B cell (primary cell): ENCODE data around the gene CFAP97D2. TPM values are rescaled to one million over a fixed set of nuclear protein-coding genes. Genes with fewer than 3 reads are reported as not detected.

Source experiments
- ATAC-seq: fragments of 200-7000 bp; cut with Tn5 transposase; one replicate; pipeline ENCODE4 v1.10.0; 2021; ENCODE audit warnings: low read depth, mild to moderate bottlenecking, moderate number of reproducible peaks, moderate library complexity
- CTCF ChIA-PET: fragments of 350-600 bp; sonication (Branson Sonifier 250); formaldehyde crosslinking; loops from one replicate; lab custom pipeline; 2021; ENCODE audit warnings: antibody characterized with exemption, inconsistent platforms; lab: Charles Lee
- POLR2A ChIA-PET: fragments of 350-600 bp; sonication (Branson Sonifier 250); formaldehyde crosslinking; loops from one replicate; lab custom pipeline; 2021; ENCODE audit warnings: antibody characterized with exemption; lab: Charles Lee
- DNase-seq: peaks from one replicate; pipeline ENCODE4 v3.0.0; 2013
- H2AFZ ChIP-seq: 2 replicates; pipeline ENCODE4 v1.6.1; 2012; ENCODE audit warnings: mild to moderate bottlenecking, low read depth, low read length; ENCODE audit not compliant: insufficient read depth, poor library complexity, severe bottlenecking
- H3K27ac ChIP-seq, 2 donors: 1 replicate in 1 of 2; 2 replicates in 1 of 2; pipeline ENCODE4 v1.5.1; 2012 to 2013; ENCODE audit warnings: low read length in 2 of 2, mild to moderate bottlenecking in 2 of 2, moderate library complexity in 1 of 2
- H3K27me3 ChIP-seq, 4 experiments: fragments of 200-600 bp in 1 of 4; sonication (generic) in 1 of 4; replicated peaks in 1 of 4; 1 replicate in 2 of 4; 2 replicates in 2 of 4; pipeline versions ENCODE4 v1.6.1 to v1.7.0; 2013 to 2016; ENCODE audit warnings: low read length in 3 of 4, mild to moderate bottlenecking in 2 of 4, mixed read lengths in 1 of 4, moderate library complexity in 1 of 4; ENCODE audit not compliant: insufficient read depth in 4 of 4, control insufficient read depth in 3 of 4; ENCODE audit errors: control extremely low read depth in 1 of 4
- H3K36me3 ChIP-seq, 2 experiments: replicated peaks in 1 of 2; 1 replicate in 1 of 2; 2 replicates in 1 of 2; pipeline versions ENCODE4 v1.6.1 to v1.7.1; 2013; ENCODE audit warnings: low read length in 1 of 2; ENCODE audit not compliant: insufficient read depth in 2 of 2, control insufficient read depth in 1 of 2; ENCODE audit errors: control extremely low read depth in 1 of 2, extremely low read depth in 1 of 2
- H3K4me1 ChIP-seq, 2 donors: fragments of 200-600 bp in 1 of 2; sonication (generic) in 1 of 2; 1 replicate in 1 of 2; 2 replicates in 1 of 2; pipeline versions ENCODE4 v1.5.1 to v1.6.1; 2013 to 2017; ENCODE audit warnings: low read length in 2 of 2; ENCODE audit not compliant: control insufficient read depth in 2 of 2, insufficient read depth in 2 of 2
- H3K4me2 ChIP-seq: replicated peaks from 2 replicates; pipeline ENCODE3; 2012; ENCODE audit warnings: mild to moderate bottlenecking, low read depth, low read length; ENCODE audit not compliant: poor library complexity, severe bottlenecking
- H3K4me3 ChIP-seq, 5 experiments: fragments of 200-600 bp in 1 of 5; sonication (generic) in 1 of 5; 1 replicate in 3 of 5; 2 replicates in 2 of 5; pipeline versions ENCODE4 v1.5.1 to v1.7.0; 2011 to 2016; ENCODE audit warnings: low read length in 4 of 5, mild to moderate bottlenecking in 4 of 5, low read depth in 2 of 5, control low read depth in 1 of 5, moderate library complexity in 1 of 5; ENCODE audit not compliant: insufficient read depth in 1 of 5; ENCODE audit errors: control extremely low read depth in 1 of 5, extremely low read depth in 1 of 5
- H3K79me2 ChIP-seq: fragments of 200-600 bp; sonication (generic); one replicate; pipeline ENCODE4 v1.6.0; 2016; ENCODE audit warnings: low read length; ENCODE audit not compliant: control insufficient read depth, insufficient read depth
- H3K9ac ChIP-seq: fragments of 200-600 bp; sonication (generic); 2 replicates; pipeline ENCODE4 v1.6.1; 2017; ENCODE audit warnings: mild to moderate bottlenecking, low read length, moderate library complexity
- H3K9me3 ChIP-seq, 3 donors: one replicate each; pipeline versions ENCODE4 v1.6.1 to v1.7.1; 2013; ENCODE audit warnings: low read length in 2 of 3; ENCODE audit not compliant: control insufficient read depth in 2 of 3, insufficient read depth in 1 of 3; ENCODE audit errors: control extremely low read depth in 1 of 3
- H4K20me1 ChIP-seq: 2 replicates; pipeline ENCODE4 v1.6.0; 2012; ENCODE audit warnings: mild to moderate bottlenecking, low read length; ENCODE audit not compliant: insufficient read depth, control insufficient read depth, poor library complexity, severe bottlenecking
- H3K27ac Mint-ChIP-seq: one replicate; pipeline ENCODE4 v1.8.0; 2021; ENCODE audit warnings: mixed read lengths
- H3K27me3 Mint-ChIP-seq: one replicate; pipeline ENCODE4 v1.8.0; 2021; ENCODE audit warnings: mixed read lengths
- H3K4me1 Mint-ChIP-seq: one replicate; pipeline ENCODE4 v1.8.0; 2021; ENCODE audit warnings: mixed read lengths
- H3K4me3 Mint-ChIP-seq: one replicate; pipeline ENCODE4 v1.8.0; 2021; ENCODE audit warnings: mixed read lengths
- H3K9me3 Mint-ChIP-seq: one replicate; pipeline ENCODE4 v1.8.0; 2022; ENCODE audit warnings: mixed read lengths; ENCODE audit not compliant: insufficient read depth
- CTCF ChIP-seq: fragments of 200-600 bp; IDR thresholded peaks from one replicate; pipeline ENCODE4 v1.8.0; 2022; ENCODE audit warnings: antibody characterized with exemption, mild to moderate bottlenecking
- EZH2 ChIP-seq: IDR thresholded peaks from 2 replicates; pipeline ENCODE4 v1.6.1; 2012; ENCODE audit warnings: borderline replicate concordance, low read depth, mild to moderate bottlenecking, moderate library complexity, low read length; ENCODE audit not compliant: insufficient read depth, poor library complexity, severe bottlenecking
- WGBS: methylation state at CpG from one replicate; pipeline ENCODE4 v1.1.5; 2013; ENCODE audit warnings: missing lambda C conversion rate; ENCODE audit not compliant: insufficient coverage; 5-methylcytosine and 5-hydroxymethylcytosine counted together
- intact Hi-C: fragments of 100-400 bp; cut with micrococcal nuclease; formaldehyde crosslinking; loops from one replicate; pipeline ENCODE4 v1.10.0; 2022
- polyA plus RNA-seq: library from polyadenylated mRNA; depleted of rRNA; stranded (reverse); fragments of >200 nt; gene quantifications from 2 replicates; pipeline ENCODE4 v1.2.3, GENCODE V29; 2012
- total RNA-seq, 2 donors: library from RNA; stranded (reverse); fragments of 120-200 nt in 1 of 2; gene quantifications; 1 replicate in 1 of 2; 2 replicates in 1 of 2; pipeline versions ENCODE4 v1.2.3 to v1.2.4, GENCODE V29; 2013 to 2022

Gene CFAP97D2
- total and polyA plus RNA-seq, 2 donors (not counting 1 experiment from before 2014, with no cell fraction given), result 0.09 to 0.22 TPM

- no peaks in the 10 kb centered on the region for H3K27me3 Mint-ChIP-seq
- H3K4me3 ChIP-seq, result no peak overlapping the region
- no peaks in the 10 kb centered on the region for H4K20me1 ChIP-seq
- H3K36me3 ChIP-seq, result peaks cover 0 to 69% of the 10 kb centered on the region in 2 experiments
- no peaks in the 10 kb centered on the region for H3K79me2 ChIP-seq
- H3K9ac ChIP-seq, result peak overlapping the region; percentile 24
- H3K9me3 Mint-ChIP-seq, result no peaks in the 10 kb centered on the region
- intact Hi-C loops, result no loop called here
- 53% methylated on average over 3 of the region's 4 CpGs for WGBS
- peak overlapping the region; percentile 53 to 71 for H3K27ac ChIP-seq
- H3K4me1 ChIP-seq, result peaks cover 50 to 51% of the 10 kb centered on the region in 2 donors
- CTCF ChIA-PET, result no interaction called here
- peak overlapping the region; percentile 85 for H3K27ac Mint-ChIP-seq
- peaks cover 48% of the 10 kb centered on the region for H3K4me1 Mint-ChIP-seq
- ATAC-seq, result peak; percentile 15
- H3K27me3 ChIP-seq, result no peaks in the 10 kb centered on the region
- POLR2A ChIA-PET, result no interaction called here
- no peak overlapping the region for H2AFZ ChIP-seq
- no peak for TF ChIP-seq CTCF
- TF ChIP-seq EZH2, result no peak
- DNase-seq, result peak; percentile 25
- H3K4me3 Mint-ChIP-seq, result peak overlapping the region; percentile 20
- H3K9me3 ChIP-seq, result no peaks in the 10 kb centered on the region
- peak overlapping the region; percentile 36 for H3K4me2 ChIP-seq
Observed at GRCh38 chr13:114259974-114260373, 80.9 kb downstream of the CFAP97D2 start.

GRCh38 chr13:114260814-114261213 is 81.8 kb downstream of the CFAP97D2 start:
- 0% methylated on average over 1 of the region's 3 CpGs for WGBS
- no peaks in the 10 kb centered on the region for H3K79me2 ChIP-seq
- Mint-ChIP-seq H3K4me3 (peak overlapping the region; percentile 77), H3K27ac (peak overlapping the region; percentile 85), H3K9me3 (no peaks in the 10 kb centered on the region), H3K27me3 (no peaks in the 10 kb centered on the region), H3K4me1 (peaks cover 48% of the 10 kb centered on the region)
- peaks cover 50 to 51% of the 10 kb centered on the region in 2 donors for H3K4me1 ChIP-seq
- TF ChIP-seq CTCF (no peak), EZH2 (no peak)
- no peaks in the 10 kb centered on the region for H3K27me3 ChIP-seq
- H3K4me2 ChIP-seq, result peak overlapping the region; percentile 36
- no peak overlapping the region for H3K4me3 ChIP-seq
- ATAC-seq (peak; percentile 48), DNase-seq (peak; percentile 51)
- H3K9ac ChIP-seq, result peak overlapping the region; percentile 24
- peaks cover 0 to 69% of the 10 kb centered on the region in 2 experiments for H3K36me3 ChIP-seq
- no peak overlapping the region for H2AFZ ChIP-seq
- ChIA-PET POLR2A (interaction anchor here (0.7 kb wide), 1 partner anchor 9 kb away, joined by 3 read pairs; no protein-coding TSS in a partner anchor), CTCF (no interaction called here)
- H3K27ac ChIP-seq, result peak overlapping the region; percentile 53 to 71
- H4K20me1 ChIP-seq, result no peaks in the 10 kb centered on the region
- H3K9me3 ChIP-seq, result no peaks in the 10 kb centered on the region
- intact Hi-C loops, result no loop called here
